Karpas-422 (cell line): ENCODE results near the gene TMEM240. TPM values are rescaled to one million over a fixed set of nuclear protein-coding genes. Genes with fewer than 3 reads are reported as not detected.
"Not testable (repeated sequence)": the region's sequence is repeated elsewhere in the genome, so short reads cannot be mapped to it uniquely, and the experiment has no call there.

Experiments
- DNase-seq: peaks from one replicate; pipeline ENCODE4 v3.0.0-alpha.2; 2015
- H2AFZ ChIP-seq: fragments of 200-600 bp; sonication (generic); 2 replicates; pipeline ENCODE4 v1.6.1; 2014; ENCODE audit warnings: antibody characterized with exemption, low read length, mixed read lengths
- H3K27ac ChIP-seq: fragments of 200-600 bp; sonication (generic); 2 replicates; pipeline ENCODE4 v1.5.1; 2014; ENCODE audit warnings: mild to moderate bottlenecking, low read length, moderate library complexity
- H3K27me3 ChIP-seq: fragments of 200-600 bp; sonication (generic); 2 replicates; pipeline ENCODE4 v1.6.1; 2014; ENCODE audit warnings: low read length, mixed read lengths
- H3K36me3 ChIP-seq: fragments of 200-600 bp; sonication (generic); 2 replicates; pipeline ENCODE4 v1.6.1; 2014; ENCODE audit warnings: low read length, mixed read lengths; ENCODE audit not compliant: insufficient read depth
- H3K4me1 ChIP-seq: fragments of 200-600 bp; sonication (generic); 2 replicates; pipeline ENCODE4 v1.6.1; 2014; ENCODE audit warnings: mild to moderate bottlenecking, low read length, mixed read lengths
- H3K4me2 ChIP-seq: fragments of 200-600 bp; sonication (generic); 2 replicates; pipeline ENCODE4 v1.6.1; 2014; ENCODE audit warnings: low read length, low read depth, mild to moderate bottlenecking; ENCODE audit not compliant: poor library complexity, severe bottlenecking
- H3K4me3 ChIP-seq: fragments of 200-600 bp; sonication (generic); 2 replicates; pipeline ENCODE4 v1.5.1; 2014; ENCODE audit warnings: mild to moderate bottlenecking, antibody characterized with exemption, low read length, mixed read lengths
- H3K79me2 ChIP-seq: fragments of 200-600 bp; sonication (generic); 2 replicates; pipeline ENCODE4 v1.6.1; 2014; ENCODE audit warnings: mild to moderate bottlenecking, low read length, mixed read lengths
- H3K9ac ChIP-seq: fragments of 200-600 bp; sonication (generic); 2 replicates; pipeline ENCODE4 v1.6.0; 2014; ENCODE audit warnings: low read length
- H3K9me2 ChIP-seq: fragments of 200-600 bp; sonication (generic), shearing (Covaris generic); replicated peaks from 2 replicates; pipeline ENCODE4 v1.6.0; 2014; ENCODE audit warnings: mild to moderate bottlenecking, low read length, moderate library complexity; ENCODE audit not compliant: insufficient read depth
- H3K9me3 ChIP-seq: fragments of 300-700, 200-600 bp; sonication (generic); 2 replicates; pipeline ENCODE4 v1.6.1; 2014; ENCODE audit warnings: low read length, mixed read lengths
- H4K20me1 ChIP-seq: fragments of 200-600 bp; sonication (generic); 2 replicates; pipeline ENCODE4 v1.6.1; 2014; ENCODE audit warnings: mild to moderate bottlenecking, antibody characterized with exemption, low read length, low read depth; ENCODE audit not compliant: insufficient read depth
- total RNA-seq: library from RNA; depleted of rRNA; stranded (reverse); fragments of >200 nt; shearing (Covaris generic); gene quantifications from 2 replicates; pipeline ENCODE4 v1.2.3, GENCODE V29; 2014; ENCODE audit warnings: low replicate concordance

TMEM240 gene
- total RNA-seq, 1 experiment from 2014 or later = not detected

GRCh38 chr1:1494311-1494710 lies 46.1 kb downstream of the TMEM240 start:
- not testable (repeated sequence) for H3K9ac ChIP-seq, H3K79me2 ChIP-seq, H4K20me1 ChIP-seq, H3K4me2 ChIP-seq, H3K9me3 ChIP-seq, H3K27me3 ChIP-seq, DNase-seq, H3K4me3 ChIP-seq, H3K9me2 ChIP-seq, H2AFZ ChIP-seq, H3K27ac ChIP-seq, H3K4me1 ChIP-seq
- peaks cover 28% of the 10 kb centered on the region for H3K36me3 ChIP-seq

GRCh38 chr1:1491601-1492000 lies 48.8 kb downstream of the TMEM240 start:
- no peaks in the 10 kb centered on the region for H3K79me2 ChIP-seq
- no peak overlapping the region for H2AFZ ChIP-seq
- no peaks in the 10 kb centered on the region for H3K4me1 ChIP-seq
- H4K20me1 ChIP-seq = no peaks in the 10 kb centered on the region
- no peak overlapping the region for H3K4me2 ChIP-seq
- H3K4me3 ChIP-seq = no peak overlapping the region
- no peak for DNase-seq
- H3K9ac ChIP-seq = no peak overlapping the region
- no peaks in the 10 kb centered on the region for H3K9me2 ChIP-seq
- H3K36me3 ChIP-seq = peaks cover 41% of the 10 kb centered on the region
- no peak overlapping the region for H3K27ac ChIP-seq
- no peaks in the 10 kb centered on the region for H3K27me3 ChIP-seq
- H3K9me3 ChIP-seq = no peaks in the 10 kb centered on the region

GRCh38 chr1:1490633-1491230 lies 49.7 kb downstream of the TMEM240 start:
- H3K9me2 ChIP-seq = no peaks in the 10 kb centered on the region
- no peaks in the 10 kb centered on the region for H4K20me1 ChIP-seq
- H3K27me3 ChIP-seq = no peaks in the 10 kb centered on the region
- no peaks in the 10 kb centered on the region for H3K9me3 ChIP-seq
- H3K79me2 ChIP-seq = no peaks in the 10 kb centered on the region
- no peak overlapping the region for H3K9ac ChIP-seq
- no peak overlapping the region for H3K4me2 ChIP-seq
- no peak overlapping the region for H2AFZ ChIP-seq
- no peak overlapping the region for H3K27ac ChIP-seq
- H3K4me3 ChIP-seq = no peak overlapping the region
- DNase-seq = no peak
- no peaks in the 10 kb centered on the region for H3K4me1 ChIP-seq
- H3K36me3 ChIP-seq = peaks cover 41% of the 10 kb centered on the region

- Histone ChIP-seq H3K9ac (no peak overlapping the region), H3K4me3 (no peak overlapping the region), H3K4me1 (no peaks in the 10 kb centered on the region), H2AFZ (no peak overlapping the region), H3K27ac (no peak overlapping the region), H3K4me2 (no peak overlapping the region), H4K20me1 (no peaks in the 10 kb centered on the region), H3K79me2 (no peaks in the 10 kb centered on the region), H3K27me3 (no peaks in the 10 kb centered on the region), H3K36me3 (peaks cover 41% of the 10 kb centered on the region), H3K9me3 (no peaks in the 10 kb centered on the region), H3K9me2 (no peaks in the 10 kb centered on the region)
- DNase-seq = no peak
Observed at GRCh38 chr1:1489861-1490260, 50.6 kb downstream of the TMEM240 start.

GRCh38 chr1:1489231-1489630 lies 51.2 kb downstream of the TMEM240 start:
- Histone ChIP-seq H3K27ac (no peak overlapping the region), H3K79me2 (no peaks in the 10 kb centered on the region), H3K36me3 (peaks cover 41% of the 10 kb centered on the region), H3K4me2 (no peak overlapping the region), H3K4me1 (no peaks in the 10 kb centered on the region), H3K9ac (no peak overlapping the region), H3K9me2 (no peaks in the 10 kb centered on the region), H2AFZ (no peak overlapping the region), H4K20me1 (no peaks in the 10 kb centered on the region), H3K27me3 (no peaks in the 10 kb centered on the region), H3K4me3 (no peak overlapping the region), H3K9me3 (no peaks in the 10 kb centered on the region)
- DNase-seq = no peak

GRCh38 chr1:1487701-1488100 lies 52.7 kb downstream of the TMEM240 start:
- H2AFZ ChIP-seq = no peak overlapping the region
- DNase-seq = no peak
- no peaks in the 10 kb centered on the region for H3K79me2 ChIP-seq
- H3K36me3 ChIP-seq = peaks cover 38% of the 10 kb centered on the region
- no peaks in the 10 kb centered on the region for H4K20me1 ChIP-seq
- H3K27ac ChIP-seq = no peak overlapping the region
- H3K9me2 ChIP-seq = no peaks in the 10 kb centered on the region
- H3K9ac ChIP-seq = no peak overlapping the region
- H3K9me3 ChIP-seq = no peaks in the 10 kb centered on the region
- H3K4me3 ChIP-seq = no peak overlapping the region
- H3K27me3 ChIP-seq = no peaks in the 10 kb centered on the region
- no peak overlapping the region for H3K4me2 ChIP-seq
- no peaks in the 10 kb centered on the region for H3K4me1 ChIP-seq

- H2AFZ ChIP-seq, H4K20me1 ChIP-seq: not testable (repeated sequence)
- peaks cover 27% of the 10 kb centered on the region for H3K36me3 ChIP-seq
Observed at GRCh38 chr1:1485755-1486317, 54.6 kb downstream of the TMEM240 start.

GRCh38 chr1:1484976-1485750 lies 55.3 kb downstream of the TMEM240 start:
- H3K9me2 ChIP-seq, H3K4me3 ChIP-seq, H3K27ac ChIP-seq, DNase-seq, H3K9ac ChIP-seq, H3K9me3 ChIP-seq, H3K4me2 ChIP-seq, H2AFZ ChIP-seq, H3K79me2 ChIP-seq, H3K27me3 ChIP-seq, H4K20me1 ChIP-seq, H3K4me1 ChIP-seq: not testable (repeated sequence)
- H3K36me3 ChIP-seq = peaks cover 23% of the 10 kb centered on the region

More at GRCh38 chr1:1485755-1486317, 54.6 kb downstream of the TMEM240 start:
- H3K27ac ChIP-seq, H3K4me1 ChIP-seq, H3K9me3 ChIP-seq, H3K4me2 ChIP-seq, DNase-seq, H3K9ac ChIP-seq, H3K4me3 ChIP-seq, H3K9me2 ChIP-seq, H3K79me2 ChIP-seq, H3K27me3 ChIP-seq: not testable (repeated sequence)
